Calu3 (cell line): ENCODE measurements around the gene GAGE10. TPM values are rescaled to one million over a fixed set of nuclear protein-coding genes. Genes with fewer than 3 reads are reported as not detected.
"Not testable (repeated sequence)": the region's sequence is repeated elsewhere in the genome, so short reads cannot be mapped to it uniquely, and the experiment has no call there.

ENCODE experiments used
- BruUV-seq: library from RNA; stranded (reverse); fragments of 400-500 nt; replicated peaks from 2 replicates; lab custom pipeline; 2021; lab: Mats Ljungman, UMichigan
- CTCF ChIA-PET: fragments of 300-600 bp; sonication (Branson Sonifier 250); formaldehyde crosslinking; loops from one replicate; lab custom pipeline; 2022; ENCODE audit warnings: antibody characterized with exemption; lab: Charles Lee
- DNase-seq: peaks from one replicate; pipeline ENCODE4 v3.0.0; 2022
- H3K27ac Mint-ChIP-seq: one replicate; pipeline ENCODE4 v1.8.0; 2022; ENCODE audit warnings: mixed read lengths; ENCODE audit not compliant: unreplicated experiment
- H3K27me3 Mint-ChIP-seq: one replicate; pipeline ENCODE4 v1.8.0; 2022; ENCODE audit warnings: mixed read lengths; ENCODE audit not compliant: unreplicated experiment
- H3K36me3 Mint-ChIP-seq: one replicate; pipeline ENCODE4 v1.8.0; 2022; ENCODE audit warnings: mild to moderate bottlenecking, moderate library complexity, mixed read lengths; ENCODE audit not compliant: insufficient read depth, unreplicated experiment
- H3K4me1 Mint-ChIP-seq: one replicate; pipeline ENCODE4 v1.8.0; 2022; ENCODE audit warnings: mild to moderate bottlenecking, low read depth, mixed read lengths; ENCODE audit not compliant: unreplicated experiment
- H3K4me3 Mint-ChIP-seq: one replicate; pipeline ENCODE4 v1.8.0; 2022; ENCODE audit warnings: mild to moderate bottlenecking, low read depth, moderate library complexity, mixed read lengths; ENCODE audit not compliant: unreplicated experiment
- H3K9me3 Mint-ChIP-seq: one replicate; pipeline ENCODE4 v1.8.0; 2022; ENCODE audit warnings: low read depth, mixed read lengths; ENCODE audit not compliant: unreplicated experiment
- CTCF ChIP-seq: fragments of 200-600 bp; IDR thresholded peaks from one replicate; pipeline ENCODE4 v1.8.0; 2022; ENCODE audit warnings: antibody characterized with exemption; ENCODE audit not compliant: unreplicated experiment
- intact Hi-C: fragments of 100-400 bp; cut with micrococcal nuclease; formaldehyde crosslinking; loops from one replicate; pipeline ENCODE4 v1.10.0; 2022; ENCODE audit not compliant: unreplicated experiment
- total RNA-seq: library from RNA; stranded (reverse); gene quantifications from 2 replicates; pipeline ENCODE4 v1.2.3, GENCODE V29; 2022

The GAGE10 gene
- total RNA-seq, 1 experiment from 2014 or later: not detected

GRCh38 chrX:49291615-49292337, 11.7 kb upstream of the GAGE10 start:
- Mint-ChIP-seq H3K36me3 (peaks cover 9% of the 10 kb centered on the region), H3K4me3 (no peak overlapping the region), H3K27ac (no peak overlapping the region), H3K9me3 (no peaks in the 10 kb centered on the region), H3K27me3 (peaks cover 19% of the 10 kb centered on the region), H3K4me1 (peaks cover 6% of the 10 kb centered on the region)
- TF ChIP-seq CTCF: peak; percentile 52
- DNase-seq: peak; percentile 76
- intact Hi-C loops: loop anchor here (1.0 to 5.0 kb wide), 3 partner anchors 463 to 586 kb away; partner anchors contain the start of gene USP27X
- CTCF ChIA-PET: no interaction called here
- no TSS peak for BruUV-seq

- intact Hi-C loops: loop anchor here (1.0 to 5.0 kb wide), 3 partner anchors 462 to 585 kb away; partner anchors contain the start of gene USP27X
- no peak for TF ChIP-seq CTCF
- CTCF ChIA-PET: no interaction called here
- Mint-ChIP-seq H3K4me3 (no peak overlapping the region), H3K27ac (no peak overlapping the region), H3K4me1 (peaks cover 6% of the 10 kb centered on the region), H3K36me3 (peaks cover 5% of the 10 kb centered on the region), H3K9me3 (no peaks in the 10 kb centered on the region), H3K27me3 (peaks cover 28% of the 10 kb centered on the region)
- no TSS peak for BruUV-seq
- DNase-seq: no peak
These were observed 10.8 kb upstream of the GAGE10 start for GRCh38 chrX:49292400-49293362.

GRCh38 chrX:49299293-49299692, 4.2 kb upstream of the GAGE10 start:
- intact Hi-C loops, BruUV-seq, H3K4me1 Mint-ChIP-seq, H3K36me3 Mint-ChIP-seq, H3K9me3 Mint-ChIP-seq, H3K27ac Mint-ChIP-seq, DNase-seq, H3K4me3 Mint-ChIP-seq: not testable (repeated sequence)
- CTCF ChIA-PET: interaction anchor here (0.7 kb wide), 1 partner anchor 145 kb away, joined by 3 read pairs; no protein-coding TSS in a partner anchor
- peaks cover 48% of the 10 kb centered on the region for H3K27me3 Mint-ChIP-seq

- no TSS peak for BruUV-seq
These were observed 2.7 kb upstream of the GAGE10 start for GRCh38 chrX:49300703-49301102.

GRCh38 chrX:49307775-49308174, 4.3 kb downstream of the GAGE10 start:
- H3K4me3 Mint-ChIP-seq, intact Hi-C loops, H3K9me3 Mint-ChIP-seq, CTCF ChIA-PET, DNase-seq, H3K27ac Mint-ChIP-seq, BruUV-seq, H3K36me3 Mint-ChIP-seq: not testable (repeated sequence)
- peaks cover 24% of the 10 kb centered on the region for H3K4me1 Mint-ChIP-seq
- peaks cover 12% of the 10 kb centered on the region for H3K27me3 Mint-ChIP-seq

More at GRCh38 chrX:49300703-49301102, 2.7 kb upstream of the GAGE10 start:
- intact Hi-C loops: no loop called here
- H3K27me3 Mint-ChIP-seq: peaks cover 48% of the 10 kb centered on the region
- H3K9me3 Mint-ChIP-seq: no peaks in the 10 kb centered on the region
- no peaks in the 10 kb centered on the region for H3K4me1 Mint-ChIP-seq
- no peak for TF ChIP-seq CTCF
- CTCF ChIA-PET: no interaction called here
- no peak overlapping the region for H3K27ac Mint-ChIP-seq
- no peaks in the 10 kb centered on the region for H3K36me3 Mint-ChIP-seq
- H3K4me3 Mint-ChIP-seq: no peak overlapping the region
- DNase-seq: no peak
